Mesodermal cell (in vitro differentiated cells): ENCODE results near the gene RPL10A.

ENCODE experiments used
- H3K27ac ChIP-seq: 2 replicates; pipeline ENCODE4 v1.7.0; 2013; ENCODE audit warnings: mild to moderate bottlenecking, low read depth, low read length, moderate library complexity; ENCODE audit not compliant: severe bottlenecking
- H3K36me3 ChIP-seq: 2 replicates; pipeline ENCODE4 v1.7.1; 2013; ENCODE audit warnings: mild to moderate bottlenecking, low read length, moderate library complexity; ENCODE audit not compliant: control insufficient read depth, insufficient read depth
- H3K4me1 ChIP-seq: one replicate; pipeline ENCODE4 v1.7.1; 2013; ENCODE audit warnings: mild to moderate bottlenecking, low read length; ENCODE audit not compliant: insufficient read depth, control insufficient read depth, poor library complexity, severe bottlenecking
- H3K4me3 ChIP-seq: 2 replicates; pipeline ENCODE4 v1.7.0; 2013; ENCODE audit warnings: low read length, control low read depth, mild to moderate bottlenecking; ENCODE audit not compliant: insufficient read depth, poor library complexity, severe bottlenecking; ENCODE audit errors: extremely low read depth
- H3K9me3 ChIP-seq: 2 replicates; pipeline ENCODE4 v1.7.1; 2013; ENCODE audit warnings: mild to moderate bottlenecking, low read length, moderate library complexity; ENCODE audit not compliant: control insufficient read depth
- WGBS, 2 experiments: methylation state at CpG; one replicate each; pipeline ENCODE4 v1.1.5; 2013; ENCODE audit warnings: missing lambda C conversion rate in 2 of 2; ENCODE audit not compliant: insufficient coverage in 2 of 2; 5-methylcytosine and 5-hydroxymethylcytosine counted together

RPL10A gene

DNA sequence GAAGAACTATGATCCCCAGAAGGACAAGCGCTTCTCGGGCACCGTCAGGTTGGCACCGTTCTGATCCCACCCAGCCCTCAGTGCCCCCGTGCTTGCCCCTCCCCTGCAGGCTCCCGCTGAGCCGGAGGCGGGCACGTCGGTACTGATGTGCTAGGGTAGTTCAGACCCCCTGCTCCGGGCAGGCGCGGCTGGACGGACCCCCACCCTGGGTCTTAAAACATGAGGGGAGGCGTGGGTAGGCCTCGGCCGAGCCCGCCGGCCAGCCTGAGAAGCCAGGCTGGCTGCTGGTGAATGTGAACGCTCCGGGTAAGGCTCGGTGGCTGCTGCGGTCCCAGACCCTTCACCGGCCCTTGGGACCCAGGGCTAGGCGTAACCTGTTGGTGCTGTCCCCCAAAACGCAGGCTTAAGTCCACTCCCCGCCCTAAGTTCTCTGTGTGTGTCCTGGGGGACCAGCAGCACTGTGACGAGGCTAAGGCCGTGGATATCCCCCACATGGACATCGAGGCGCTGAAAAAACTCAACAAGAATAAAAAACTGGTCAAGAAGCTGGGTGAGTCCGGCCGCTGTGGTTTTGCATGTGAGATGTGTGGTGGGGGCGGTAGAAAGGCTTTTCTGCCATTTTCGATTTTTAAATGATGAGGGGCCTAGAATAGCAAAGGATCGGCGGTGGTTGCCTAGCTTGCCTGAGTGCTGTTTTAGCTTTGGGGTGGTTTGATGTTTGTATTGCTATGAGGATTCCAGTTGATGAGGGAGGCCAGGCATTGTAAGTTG lies 964 bp downstream of the RPL10A start:
- 1% methylated on average over 27 to 34 of the region's 37 CpGs for WGBS, 2 experiments
- Histone ChIP-seq H3K9me3 (no peaks in the 10 kb centered on the region), H3K4me3 (peak overlapping the region; percentile 93), H3K36me3 (peaks cover 68% of the 10 kb centered on the region), H3K27ac (peak overlapping the region; percentile 96), H3K4me1 (peaks cover 12% of the 10 kb centered on the region)

DNA sequence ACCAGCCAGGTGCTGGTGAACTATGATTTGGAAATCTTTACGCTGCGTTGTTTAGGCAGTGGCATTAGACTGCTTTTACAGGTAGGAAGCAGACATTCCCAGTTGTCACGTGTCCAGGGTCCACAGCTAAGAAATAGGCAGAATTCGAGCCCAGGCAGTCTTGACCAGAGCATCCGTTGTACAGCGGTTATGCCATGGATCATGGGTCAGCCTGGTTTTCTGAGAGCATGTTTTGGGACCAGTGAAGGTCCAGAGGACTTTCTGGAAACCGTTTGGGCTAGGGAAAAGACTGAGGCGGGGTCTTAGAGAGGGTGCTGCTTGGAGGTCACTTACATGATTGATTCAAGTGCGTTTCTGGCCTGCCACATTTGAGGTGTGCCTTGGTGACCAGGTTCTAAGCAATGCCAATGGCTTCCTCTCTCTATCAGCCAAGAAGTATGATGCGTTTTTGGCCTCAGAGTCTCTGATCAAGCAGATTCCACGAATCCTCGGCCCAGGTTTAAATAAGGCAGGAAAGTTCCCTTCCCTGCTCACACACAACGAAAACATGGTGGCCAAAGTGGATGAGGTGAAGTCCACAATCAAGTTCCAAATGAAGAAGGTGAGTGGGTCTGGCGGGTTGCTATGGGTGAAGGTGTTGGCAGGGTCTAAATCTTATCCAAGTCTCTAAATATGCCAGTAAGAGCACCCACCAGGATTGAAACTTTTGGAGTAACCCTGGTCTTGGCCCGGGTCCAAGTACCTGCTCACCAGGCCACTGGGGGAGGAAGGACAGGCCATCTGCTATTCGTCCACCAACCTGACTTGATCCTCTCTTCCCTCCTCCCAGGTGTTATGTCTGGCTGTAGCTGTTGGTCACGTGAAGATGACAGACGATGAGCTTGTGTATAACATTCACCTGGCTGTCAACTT lies 1.8 kb downstream of the RPL10A start:
- peaks cover 76% of the 10 kb centered on the region for H3K36me3 ChIP-seq
- H3K4me1 ChIP-seq, result peaks cover 12% of the 10 kb centered on the region
- H3K27ac ChIP-seq, result peak overlapping the region; percentile 96
- H3K9me3 ChIP-seq, result no peaks in the 10 kb centered on the region
- WGBS, 2 experiments, result 20 to 28% methylated on average over 12 of the region's 18 CpGs
- H3K4me3 ChIP-seq, result peak overlapping the region; percentile 93

DNA sequence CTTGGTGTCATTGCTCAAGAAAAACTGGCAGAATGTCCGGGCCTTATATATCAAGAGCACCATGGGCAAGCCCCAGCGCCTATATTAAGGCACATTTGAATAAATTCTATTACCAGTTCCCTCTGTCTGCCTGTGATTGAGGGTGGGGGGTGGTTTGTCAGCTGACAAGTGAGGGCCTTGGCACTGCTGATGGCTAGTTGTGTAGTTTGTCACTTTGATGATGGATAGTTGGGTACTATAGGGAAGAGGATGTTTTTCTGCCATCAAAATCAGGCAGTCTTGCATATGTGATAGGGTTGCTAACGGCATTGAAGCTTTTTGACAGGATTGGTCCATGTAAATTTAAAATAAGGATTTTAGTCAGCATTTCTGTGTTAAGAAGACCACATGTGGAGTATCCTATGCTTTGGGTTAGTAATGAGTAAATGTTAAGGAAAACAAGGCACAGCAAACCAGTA lies 2.5 kb downstream of the RPL10A start:
- H3K4me3 ChIP-seq, result peak overlapping the region; percentile 93
- peak overlapping the region; percentile 31 for H3K27ac ChIP-seq
- no peaks in the 10 kb centered on the region for H3K9me3 ChIP-seq
- 60 to 95% methylated on average over 1 to 2 of the region's 3 CpGs for WGBS, 2 experiments
- H3K36me3 ChIP-seq, result peaks cover 76% of the 10 kb centered on the region
- peaks cover 12% of the 10 kb centered on the region for H3K4me1 ChIP-seq

DNA sequence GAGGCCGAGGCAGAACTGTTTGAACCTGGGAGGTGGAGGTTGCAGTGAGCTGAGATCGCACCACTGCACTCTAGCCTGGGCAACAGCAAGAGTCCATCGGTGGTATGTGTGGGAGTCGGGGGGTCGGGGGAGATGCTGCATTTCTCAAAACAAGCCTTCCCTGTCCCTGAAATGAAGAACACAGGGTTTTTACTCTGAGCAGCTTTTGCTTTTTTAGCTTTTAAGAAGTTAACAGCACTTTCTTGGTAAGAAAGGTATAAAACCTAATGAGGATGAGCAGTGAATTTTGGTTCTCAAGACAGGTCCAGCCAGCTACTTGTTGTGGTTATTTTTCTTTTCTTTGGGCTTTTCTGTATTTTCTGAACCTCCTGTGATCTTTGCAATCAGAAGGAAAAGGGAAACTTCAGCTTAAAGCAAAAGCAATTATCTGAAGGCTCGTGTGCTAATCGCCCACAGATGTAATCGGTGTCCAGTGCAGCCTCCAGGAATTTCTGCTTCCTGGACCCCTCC lies 3.7 kb downstream of the RPL10A start:
- Histone ChIP-seq H3K9me3 (no peaks in the 10 kb centered on the region), H3K36me3 (peaks cover 64% of the 10 kb centered on the region), H3K4me1 (peaks cover 12% of the 10 kb centered on the region), H3K27ac (peak overlapping the region; percentile 51), H3K4me3 (no peak overlapping the region)
- WGBS, 2 experiments, result 88 to 91% methylated on average over 6 to 7 of the region's 8 CpGs

DNA sequence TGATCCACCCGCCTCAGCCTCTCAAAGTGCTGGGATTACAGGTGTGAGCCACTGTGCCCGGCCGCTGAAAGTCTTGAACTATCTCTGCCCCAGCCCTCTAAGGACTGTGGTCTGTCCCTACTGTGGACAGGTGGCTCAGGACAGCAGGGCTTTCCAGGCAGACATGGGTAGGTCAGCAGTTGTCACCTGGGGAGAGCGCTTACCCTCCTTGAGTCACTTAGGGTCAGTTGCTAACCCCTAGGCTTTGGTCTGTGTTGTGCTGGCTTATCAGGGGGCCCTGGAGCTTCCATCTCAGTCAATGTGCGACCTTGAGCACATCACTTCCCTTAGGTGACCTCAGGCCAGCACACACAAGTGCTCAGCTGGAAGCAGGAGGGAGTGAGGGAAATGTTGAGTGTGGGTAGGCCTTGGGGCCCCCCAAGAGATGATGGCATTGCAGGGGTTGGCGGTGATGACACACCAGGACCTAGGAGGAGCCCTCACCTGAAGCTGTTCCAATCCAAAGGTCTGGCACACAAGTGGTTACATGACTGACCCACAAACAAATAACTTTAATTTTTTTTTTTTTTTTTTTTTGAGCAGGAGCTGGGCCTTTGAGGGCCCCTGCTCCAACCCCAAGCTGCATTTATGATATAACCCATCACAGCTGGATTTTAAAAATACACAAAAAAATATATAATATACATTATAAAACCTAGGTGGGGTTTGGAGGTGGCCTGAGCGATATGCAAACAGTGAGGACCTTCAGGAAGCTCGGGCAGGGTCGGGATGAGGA lies 5.1 kb downstream of the RPL10A start:
- 90 to 95% methylated on average over 4 to 6 of the region's 9 CpGs for WGBS, 2 experiments
- Histone ChIP-seq H3K36me3 (peaks cover 77% of the 10 kb centered on the region), H3K9me3 (no peaks in the 10 kb centered on the region), H3K27ac (no peak overlapping the region), H3K4me1 (peaks cover 10% of the 10 kb centered on the region), H3K4me3 (no peak overlapping the region)

DNA sequence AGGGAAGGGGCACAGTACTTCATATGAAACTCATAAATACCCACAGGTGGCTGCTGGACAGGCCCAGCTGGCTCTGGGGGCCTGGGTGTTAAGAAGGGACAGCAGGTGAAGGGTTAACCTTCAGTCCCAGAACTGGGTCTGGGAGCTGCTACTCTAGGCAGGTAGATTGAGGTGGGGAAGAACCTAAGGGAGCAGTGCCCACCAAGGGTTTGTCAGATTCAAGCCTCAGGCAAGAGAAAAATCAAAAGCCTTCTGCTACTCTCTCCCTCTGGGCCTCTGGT lies 5.6 kb downstream of the RPL10A start:
- H3K4me1 ChIP-seq, result peaks cover 10% of the 10 kb centered on the region
- H3K36me3 ChIP-seq, result peaks cover 80% of the 10 kb centered on the region
- H3K9me3 ChIP-seq, result no peaks in the 10 kb centered on the region
- no peak overlapping the region for H3K4me3 ChIP-seq
- H3K27ac ChIP-seq, result peak overlapping the region; percentile 10

DNA sequence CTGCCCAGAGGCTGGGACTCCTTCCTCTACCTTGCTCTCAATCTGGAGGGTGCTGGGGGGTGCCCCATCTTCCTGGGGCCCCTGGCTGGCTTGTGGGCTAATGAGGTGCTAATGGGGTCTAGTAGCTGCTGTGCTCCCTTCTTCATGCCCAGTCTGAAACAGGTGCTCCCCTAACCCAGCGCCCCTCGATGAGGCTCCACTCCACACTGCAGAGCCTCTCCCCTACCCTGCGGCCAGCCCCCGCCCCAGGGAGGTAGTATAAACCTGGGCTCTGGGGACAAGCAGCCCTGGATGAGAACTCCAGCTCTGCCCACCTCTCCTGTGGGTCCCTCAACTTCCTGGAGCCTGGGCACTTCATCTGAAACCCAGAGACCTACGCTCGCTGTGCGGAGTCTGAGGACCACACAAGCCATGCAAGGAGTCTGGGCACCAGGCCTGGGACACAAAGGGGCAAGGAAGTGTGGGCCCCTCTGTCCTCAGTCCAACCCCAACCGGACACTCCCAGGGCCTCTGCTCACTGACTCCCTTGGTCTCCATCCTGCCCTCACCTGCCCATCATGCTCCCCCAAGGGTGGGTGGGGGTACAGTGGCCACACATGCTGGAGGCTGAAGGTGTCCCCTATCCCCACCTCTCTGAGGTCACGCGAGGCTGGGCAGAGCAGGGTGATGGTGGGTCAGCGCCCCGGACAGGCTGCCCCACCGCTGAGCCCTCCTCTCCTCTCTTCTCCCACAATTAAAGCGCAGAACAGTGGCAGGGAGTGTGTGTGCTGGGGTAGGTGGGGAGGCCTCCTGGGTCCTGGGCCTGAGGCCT lies 6.1 kb downstream of the RPL10A start:
- WGBS, 2 experiments, result 95% methylated on average over 7 of the region's 14 CpGs
- H3K4me1 ChIP-seq, result peaks cover 10% of the 10 kb centered on the region
- H3K9me3 ChIP-seq, result no peaks in the 10 kb centered on the region
- H3K27ac ChIP-seq, result peak overlapping the region; percentile 10
- H3K36me3 ChIP-seq, result peaks cover 79% of the 10 kb centered on the region
- H3K4me3 ChIP-seq, result no peak overlapping the region

DNA sequence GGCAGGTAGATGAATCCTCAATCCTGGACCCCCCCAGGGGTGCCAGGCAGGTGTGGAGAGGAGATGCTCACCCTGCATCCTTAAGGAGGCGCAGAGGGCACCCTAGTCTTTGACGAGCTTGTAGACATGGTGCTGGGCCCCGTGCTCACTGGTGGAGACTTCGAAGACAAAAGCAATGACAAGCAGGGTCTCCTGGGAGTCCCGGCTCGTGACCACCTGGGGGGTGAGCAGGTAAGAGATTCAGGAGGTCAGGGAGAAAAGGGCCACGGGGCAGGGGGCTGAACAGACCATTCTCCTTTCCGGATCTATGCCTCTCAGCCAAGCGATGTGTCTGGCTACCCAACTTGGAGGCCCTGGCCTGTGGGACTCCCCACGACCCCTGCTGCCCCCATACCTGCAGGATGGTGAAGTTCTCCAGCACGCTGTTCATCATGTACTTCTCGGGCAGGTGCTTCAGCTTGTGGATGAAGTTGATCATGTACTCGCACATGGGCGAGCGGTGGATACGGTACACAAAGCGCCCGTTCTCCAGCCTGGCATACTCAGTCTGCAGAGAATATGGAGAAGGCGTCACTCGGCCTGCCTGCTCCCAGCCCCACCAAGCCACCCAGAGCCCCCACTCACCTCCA lies 6.9 kb downstream of the RPL10A start:
- H3K27ac ChIP-seq, result no peak overlapping the region
- no peaks in the 10 kb centered on the region for H3K9me3 ChIP-seq
- peaks cover 7% of the 10 kb centered on the region for H3K4me1 ChIP-seq
- 96% methylated on average over 16 to 19 of the region's 20 CpGs for WGBS, 2 experiments
- H3K36me3 ChIP-seq, result peaks cover 77% of the 10 kb centered on the region
- H3K4me3 ChIP-seq, result no peak overlapping the region

DNA sequence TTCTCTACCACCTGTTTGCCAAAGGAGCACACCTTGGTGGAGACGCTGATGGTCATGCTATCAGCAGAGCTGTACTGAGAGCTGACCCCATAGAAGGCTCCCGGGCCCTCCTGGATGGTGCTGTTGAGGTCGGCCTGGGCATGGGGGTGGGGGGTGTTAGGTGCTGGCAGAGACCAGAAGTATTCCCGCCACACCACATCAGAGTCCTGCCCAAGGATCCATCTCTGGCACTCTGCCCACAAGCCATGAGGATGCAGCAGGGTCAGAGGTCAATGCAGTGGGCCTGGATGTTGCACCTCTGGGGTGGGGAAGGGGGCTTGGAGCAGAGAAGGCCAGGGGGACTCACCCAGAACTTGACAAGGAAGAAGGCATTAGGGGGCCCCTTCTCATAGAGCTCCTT lies 7.4 kb downstream of the RPL10A start:
- Histone ChIP-seq H3K4me3 (no peak overlapping the region), H3K27ac (no peak overlapping the region), H3K36me3 (peaks cover 75% of the 10 kb centered on the region), H3K9me3 (no peaks in the 10 kb centered on the region), H3K4me1 (peaks cover 7% of the 10 kb centered on the region)
- 91% methylated on average over 4 of the region's 4 CpGs; no CpG with 5 or more reads in 1 of the 2 experiments for WGBS, 2 experiments
